OCI-LY3 (cell line): Measurements from ENCODE around the gene CARD16.

Source experiments
- H2AFZ ChIP-seq: fragments of 200-600, 300-600 bp; shearing (Covaris generic); 2 replicates; pipeline ENCODE4 v1.6.0; 2014; ENCODE audit warnings: antibody characterized with exemption, low read depth, low read length
- H3K27ac ChIP-seq: fragments of 200-600, 300-600 bp; sonication (generic); 2 replicates; pipeline ENCODE4 v1.5.1; 2014; ENCODE audit warnings: mild to moderate bottlenecking, low read length, moderate library complexity, mixed read lengths
- H3K27me3 ChIP-seq: fragments of 200-600, 300-600 bp; sonication (generic); 2 replicates; pipeline ENCODE4 v1.6.1; 2014; ENCODE audit warnings: low read depth, low read length, mixed read lengths
- H3K36me3 ChIP-seq: fragments of 200-600, 300-600 bp; sonication (generic); replicated peaks from 2 replicates; pipeline ENCODE3; 2014; ENCODE audit warnings: low read depth, low read length, mixed read lengths
- H3K4me1 ChIP-seq: fragments of 300-600, 200-600 bp; sonication (generic); 2 replicates; pipeline ENCODE4 v1.6.1; 2014; ENCODE audit warnings: low read length, mixed read lengths
- H3K4me2 ChIP-seq: fragments of 200-600, 300-600 bp; sonication (generic); 2 replicates; pipeline ENCODE4 v1.6.1; 2014; ENCODE audit warnings: low read length, mixed read lengths
- H3K4me3 ChIP-seq: fragments of 300-600, 200-600 bp; sonication (generic); 2 replicates; pipeline ENCODE4 v1.5.1; 2014; ENCODE audit warnings: antibody characterized with exemption, mild to moderate bottlenecking, low read length, moderate library complexity
- H3K79me2 ChIP-seq: fragments of 300-600, 200-600 bp; shearing (Covaris generic); 2 replicates; pipeline ENCODE4 v1.6.1; 2014; ENCODE audit warnings: mild to moderate bottlenecking, low read length, mixed read lengths
- H3K9ac ChIP-seq: fragments of 300-600, 200-600 bp; shearing (Covaris generic); 2 replicates; pipeline ENCODE4 v1.6.0; 2014; ENCODE audit warnings: mild to moderate bottlenecking, low read length, moderate library complexity
- H3K9me3 ChIP-seq: fragments of 200-600, 300-600 bp; shearing (Covaris generic); 2 replicates; pipeline ENCODE4 v1.6.1; 2014; ENCODE audit warnings: low read length, mixed read lengths; ENCODE audit not compliant: insufficient read depth
- H4K20me1 ChIP-seq: fragments of 200-600, 300-600 bp; sonication (generic); 2 replicates; pipeline ENCODE4 v1.6.1; 2016; ENCODE audit warnings: low read length, mixed read lengths; ENCODE audit not compliant: insufficient read depth
- CTCF ChIP-seq: fragments of 200-600, 300-600 bp; sonication (generic); IDR thresholded peaks from 2 replicates; pipeline ENCODE4 v1.5.1; 2014; ENCODE audit warnings: antibody characterized with exemption, low read length, low read depth
- EZH2phosphoT487 ChIP-seq: fragments of 200-600 bp; shearing (Covaris generic); IDR thresholded peaks from 2 replicates; pipeline ENCODE4 v1.6.1; 2018; ENCODE audit warnings: antibody characterized with exemption, mixed run types, low read depth

Gene CARD16

GRCh38 chr11:105004021-105004420 lies 41.1 kb downstream of the CARD16 start:
- TF ChIP-seq EZH2phosphoT487 (no peak), CTCF (no peak)
- H3K27ac ChIP-seq: no peak overlapping the region
- H3K9me3 ChIP-seq: no peaks in the 10 kb centered on the region

GRCh38 chr11:105003151-105003550 lies 42.0 kb downstream of the CARD16 start:
- H3K9ac ChIP-seq: no peak overlapping the region
- no peaks in the 10 kb centered on the region for H3K27me3 ChIP-seq
- no peak overlapping the region for H2AFZ ChIP-seq
- H3K27ac ChIP-seq: no peak overlapping the region
- no peaks in the 10 kb centered on the region for H3K79me2 ChIP-seq
- no peaks in the 10 kb centered on the region for H3K4me1 ChIP-seq
- H3K4me2 ChIP-seq: no peak overlapping the region
- H4K20me1 ChIP-seq: no peaks in the 10 kb centered on the region
- no peak overlapping the region for H3K4me3 ChIP-seq
- no peak for TF ChIP-seq CTCF
- no peak for TF ChIP-seq EZH2phosphoT487
- no peaks in the 10 kb centered on the region for H3K9me3 ChIP-seq
- no peaks in the 10 kb centered on the region for H3K36me3 ChIP-seq

More at GRCh38 chr11:105004021-105004420, 41.1 kb downstream of the CARD16 start:
- Histone ChIP-seq H3K9ac (no peak overlapping the region), H3K27me3 (no peaks in the 10 kb centered on the region), H3K4me3 (no peak overlapping the region), H3K79me2 (no peaks in the 10 kb centered on the region), H3K4me1 (no peaks in the 10 kb centered on the region), H2AFZ (no peak overlapping the region), H3K36me3 (no peaks in the 10 kb centered on the region), H4K20me1 (no peaks in the 10 kb centered on the region), H3K4me2 (no peak overlapping the region)

- H3K27ac ChIP-seq: no peak overlapping the region
- H2AFZ ChIP-seq: no peak overlapping the region
- H3K79me2 ChIP-seq: no peaks in the 10 kb centered on the region
- no peaks in the 10 kb centered on the region for H4K20me1 ChIP-seq
- no peak overlapping the region for H3K4me3 ChIP-seq
- H3K4me2 ChIP-seq: 0 out of 2 replicates have a peak overlapping the region, but pooled peaks have one; percentile 7
- TF ChIP-seq EZH2phosphoT487 (no peak), CTCF (peak; percentile 66)
- H3K9ac ChIP-seq: no peak overlapping the region
- H3K4me1 ChIP-seq: no peaks in the 10 kb centered on the region
- H3K36me3 ChIP-seq: no peaks in the 10 kb centered on the region
- H3K9me3 ChIP-seq: no peaks in the 10 kb centered on the region
- no peaks in the 10 kb centered on the region for H3K27me3 ChIP-seq
These were observed 44.3 kb downstream of the CARD16 start for GRCh38 chr11:105000797-105001196.

GRCh38 chr11:105000167-105000566 lies 45.0 kb downstream of the CARD16 start:
- Histone ChIP-seq H2AFZ (no peak overlapping the region), H3K79me2 (no peaks in the 10 kb centered on the region), H3K27ac (no peak overlapping the region), H3K4me1 (no peaks in the 10 kb centered on the region), H3K36me3 (no peaks in the 10 kb centered on the region), H3K4me3 (no peak overlapping the region), H3K27me3 (no peaks in the 10 kb centered on the region), H3K9me3 (no peaks in the 10 kb centered on the region), H3K4me2 (no peak overlapping the region), H3K9ac (no peak overlapping the region), H4K20me1 (no peaks in the 10 kb centered on the region)
- no peak for TF ChIP-seq EZH2phosphoT487
- no peak for TF ChIP-seq CTCF
